ENCODE measurements around the gene SNAI1. TPM values are rescaled to one million over a fixed set of nuclear protein-coding genes. Genes with fewer than 3 reads are reported as not detected.
"Not testable (repeated sequence)": the region's sequence is repeated elsewhere in the genome, so short reads cannot be mapped to it uniquely, and the experiment has no call there.

Gene SNAI1
- total and polyA plus RNA-seq, 2 of the 4 experiments (the other 2 are of a cell fraction), result 0.54 to 13.7 TPM

GRCh38 chr20:50011597-50011996, 28.8 kb downstream of the SNAI1 start:
- H3K4me2 ChIP-seq (ENCODE audit: low read depth, low read length); H3K27ac ChIP-seq (ENCODE audit: insufficient read depth, low read length); H2AK9ac ChIP-seq (replicated peaks; ENCODE audit: low read depth, low read length, poor library complexity); H2BK20ac ChIP-seq (ENCODE audit: low read depth, low read length); H3K36me3 ChIP-seq (ENCODE audit: control insufficient read depth, insufficient read depth, low read length); H4K8ac ChIP-seq (ENCODE audit: low read depth in 2 of 2, low read length in 2 of 2); H3K4me1 ChIP-seq (ENCODE audit: control insufficient read depth, insufficient read depth, low read length); CTCF ChIA-PET; dilution Hi-C loops (cut with HindIII; ENCODE audit: low sequenced_read_pairs, unreplicated experiment); H2AFZ ChIP-seq (replicated peaks; ENCODE audit: low read length, poor library complexity); H2AK5ac ChIP-seq (ENCODE audit: low read depth, low read length); H3K27me3 ChIP-seq (ENCODE audit: control insufficient read depth, insufficient read depth, low read length); H4K91ac ChIP-seq (ENCODE audit: insufficient read depth, low read depth, low read length); intact Hi-C loops (cut with micrococcal nuclease); H3K56ac ChIP-seq (ENCODE audit: extremely low read depth, insufficient read depth, low read length); H3K79me1 ChIP-seq (ENCODE audit: low read depth in 1 of 2, low read length in 2 of 2); POLR2A ChIA-PET (ENCODE audit: unreplicated experiment); H3K9me3 ChIP-seq (ENCODE audit: control insufficient read depth, insufficient read depth, low read length); in situ Hi-C loops (cut with MboI; ENCODE audit: low sequenced_read_pairs); H3K23ac ChIP-seq (ENCODE audit: low read depth, low read length); H2BK120ac ChIP-seq (ENCODE audit: low read depth, low read length); H4K20me1 ChIP-seq (ENCODE audit: insufficient read depth, low read length); H3K9me1 ChIP-seq (ENCODE audit: insufficient read depth, low read length); DNase-seq; H3K18ac ChIP-seq (ENCODE audit: low read depth, low read length); H2BK15ac ChIP-seq (ENCODE audit: low read depth, low read length); H3K4ac ChIP-seq (ENCODE audit: low read depth, low read length); H4K5ac ChIP-seq (ENCODE audit: low read depth, low read length); BruUV-seq (replicated peaks); H2BK5ac ChIP-seq (ENCODE audit: low read depth, low read length, poor library complexity, severe bottlenecking); H3K4me3 ChIP-seq (ENCODE audit: insufficient read depth, low read depth, low read length); H3K9ac ChIP-seq (ENCODE audit: low read depth, low read length); ATAC-seq (ENCODE audit: low read depth); H3K14ac ChIP-seq (replicated peaks; ENCODE audit: low read depth, low read length): not testable (repeated sequence)
- no CpG with 5 or more reads among the region's 3 CpGs for WGBS, 2 experiments (ENCODE audit: extremely low coverage in 2 of 2, insufficient read length in 1 of 2)

Measured in IMR-90 (cell line).